HCT116 (cell line): ENCODE data around the gene LINC00237. TPM values are rescaled to one million over a fixed set of nuclear protein-coding genes. Genes with fewer than 3 reads are reported as not detected.

Experiments
- ATAC-seq: fragments of 200-7000 bp; cut with Tn5 transposase; 2 replicates; pipeline ENCODE4 v1.9.1; 2020; ENCODE audit warnings: mild to moderate bottlenecking, moderate library complexity
- BruUV-seq: library from RNA; stranded (reverse); fragments of 400-500 nt; replicated peaks from 2 replicates; lab custom pipeline; 2021; lab: Mats Ljungman, UMichigan
- CTCF ChIA-PET: fragments of 300-600 bp; sonication (Branson Sonifier 250); formaldehyde crosslinking; loops from one replicate; lab custom pipeline; 2021; ENCODE audit warnings: antibody characterized with exemption; lab: Charles Lee
- POLR2A ChIA-PET: fragments of 300-600, 350-600 bp; sonication (Branson Sonifier 250); formaldehyde crosslinking; loops from one replicate; lab custom pipeline; 2021; ENCODE audit warnings: antibody characterized with exemption; lab: Charles Lee
- RAD21 ChIA-PET, 2 experiments: fragments of 300-600 bp; sonication (Branson Sonifier 250); formaldehyde crosslinking; loops; one replicate each; lab custom pipeline; 2023; ENCODE audit warnings: low total read pairs in 2 of 2; ENCODE audit not compliant: uncharacterized antibody in 2 of 2, unreplicated experiment in 2 of 2, low non-redundant PET in 1 of 2; lab: Charles Lee
- DNase-seq: peaks from one replicate; pipeline ENCODE4 v3.0.0-alpha.2; 2010; ENCODE audit warnings: low read depth, low spot score
- H2AFZ ChIP-seq: fragments of 200-600 bp; shearing (Covaris generic), sonication (generic); 2 replicates; pipeline ENCODE4 v1.6.1; 2017; ENCODE audit warnings: low read depth, mixed run types, mixed read lengths, antibody characterized with exemption, low read length; ENCODE audit not compliant: poor library complexity, severe bottlenecking
- H3K27ac ChIP-seq: 2 replicates; pipeline ENCODE4 v1.5.1; 2012; ENCODE audit warnings: low read depth, low read length
- H3K27me3 ChIP-seq: fragments of 200-600 bp; sonication (generic); 2 replicates; pipeline ENCODE4 v1.6.1; 2016; ENCODE audit warnings: mixed run types, low read length, mixed read lengths; ENCODE audit not compliant: insufficient read depth
- H3K36me3 ChIP-seq, 2 experiments: fragments of 200-500 bp in 1 of 2; fragments of 200-600 bp in 1 of 2; sonication (Bioruptor generic) in 1 of 2; sonication (generic) in 1 of 2; 2 replicates each; pipeline versions ENCODE4 v1.5.1 to v1.6.1; 2014 to 2016; ENCODE audit warnings: low read length in 2 of 2, inconsistent platforms in 1 of 2, mixed read lengths in 1 of 2, mixed run types in 1 of 2; ENCODE audit not compliant: insufficient read depth in 2 of 2, control insufficient read depth in 1 of 2
- H3K4me1 ChIP-seq, 2 experiments: fragments of 200-600 bp in 1 of 2; sonication (generic) in 1 of 2; 2 replicates each; pipeline versions ENCODE4 v1.5.1 to v1.6.1; 2012 to 2017; ENCODE audit warnings: low read length in 2 of 2, inconsistent platforms in 1 of 2, mild to moderate bottlenecking in 1 of 2, mixed read lengths in 1 of 2, mixed run types in 1 of 2, moderate library complexity in 1 of 2; ENCODE audit not compliant: insufficient read depth in 2 of 2, control insufficient read depth in 1 of 2
- H3K4me2 ChIP-seq: fragments of 200-600 bp; sonication (generic); 2 replicates; pipeline ENCODE4 v1.6.1; 2017; ENCODE audit warnings: mixed run types, low read length, mixed read lengths
- H3K4me3 ChIP-seq, 2 experiments: fragments of 200-600 bp in 1 of 2; sonication (generic) in 1 of 2; replicated peaks in 1 of 2; 2 replicates each; pipeline ENCODE4 v1.5.1; 2011 to 2016; ENCODE audit warnings: low read length in 2 of 2, control low read depth in 1 of 2, low read depth in 1 of 2, mild to moderate bottlenecking in 1 of 2, mixed read lengths in 1 of 2, mixed run types in 1 of 2
- H3K79me2 ChIP-seq: fragments of 200-600 bp; sonication (generic); 2 replicates; pipeline ENCODE4 v1.6.1; 2017; ENCODE audit warnings: mild to moderate bottlenecking, mixed run types, low read length, moderate library complexity, mixed read lengths; ENCODE audit not compliant: insufficient read depth
- H3K9ac ChIP-seq: fragments of 200-600 bp; sonication (generic); 2 replicates; pipeline ENCODE4 v1.6.1; 2016; ENCODE audit warnings: low read length, mixed read lengths
- H3K9me2 ChIP-seq: fragments of 200-600 bp; sonication (generic), shearing (Covaris generic); 2 replicates; pipeline ENCODE4 v1.6.1; 2017; ENCODE audit warnings: mixed run types, mild to moderate bottlenecking, moderate library complexity; ENCODE audit not compliant: insufficient read depth
- H3K9me3 ChIP-seq, 2 experiments: fragments of 200-500 bp in 1 of 2; fragments of 200-600 bp in 1 of 2; sonication (Bioruptor generic) in 1 of 2; sonication (generic) in 1 of 2; 2 replicates each; pipeline ENCODE4 v1.6.1; 2014 to 2017; ENCODE audit warnings: low read length in 2 of 2, mixed read lengths in 2 of 2, inconsistent platforms in 1 of 2, low read depth in 1 of 2, mild to moderate bottlenecking in 1 of 2, mixed run types in 1 of 2, moderate library complexity in 1 of 2; ENCODE audit not compliant: control insufficient read depth in 1 of 2, insufficient read depth in 1 of 2
- H4K20me1 ChIP-seq: fragments of 200-600 bp; sonication (generic), shearing (Covaris generic); 2 replicates; pipeline ENCODE4 v1.6.1; 2017; ENCODE audit warnings: mixed run types, mild to moderate bottlenecking, moderate library complexity; ENCODE audit not compliant: insufficient read depth
- CBX3 ChIP-seq: IDR thresholded peaks from 2 replicates; pipeline ENCODE4 v1.6.1; 2012; ENCODE audit warnings: low read depth
- CTCF ChIP-seq, 3 experiments: fragments of 200-600 bp in 1 of 3; sonication (generic) in 1 of 3; IDR thresholded peaks in 2 of 3; conservative IDR thresholded peaks in 1 of 3; 2 replicates each; pipeline ENCODE4 v1.5.1; 2012 to 2017; ENCODE audit warnings: low read depth in 2 of 3, low read length in 2 of 3, antibody characterized with exemption in 1 of 3, borderline replicate concordance in 1 of 3, control low read depth in 1 of 3, mild to moderate bottlenecking in 1 of 3, mixed read lengths in 1 of 3, mixed run types in 1 of 3, moderate library complexity in 1 of 3; ENCODE audit not compliant: insufficient read depth in 1 of 3
- EZH2phosphoT487 ChIP-seq: fragments of 200-600 bp; IDR thresholded peaks from 2 replicates; pipeline ENCODE4 v1.6.1; 2018; ENCODE audit warnings: antibody characterized with exemption, borderline replicate concordance
- FOSL1 ChIP-seq: IDR thresholded peaks from 2 replicates; pipeline ENCODE4 v1.6.1; 2012; ENCODE audit warnings: low read depth
- POLR2A ChIP-seq: IDR thresholded peaks from 2 replicates; pipeline ENCODE4 v1.7.0; 2011; ENCODE audit warnings: borderline replicate concordance; ENCODE audit not compliant: insufficient read depth, insufficient read length; ENCODE audit errors: extremely low read depth
- POLR2AphosphoS5 ChIP-seq: IDR thresholded peaks from 2 replicates; pipeline ENCODE4 v1.6.1; 2011; ENCODE audit warnings: mild to moderate bottlenecking, low read depth, low read length, moderate library complexity
- RAD21 ChIP-seq: IDR thresholded peaks from 2 replicates; pipeline ENCODE4 v1.6.1; 2012; ENCODE audit warnings: low read depth, mild to moderate bottlenecking
- SP1 ChIP-seq: IDR thresholded peaks from 2 replicates; pipeline ENCODE4 v1.6.1; 2012; ENCODE audit warnings: low read depth
- TCF7L2 ChIP-seq: IDR thresholded peaks from 2 replicates; pipeline ENCODE4 v1.7.0; 2011; ENCODE audit warnings: borderline replicate concordance, inconsistent platforms; ENCODE audit not compliant: insufficient read depth, insufficient read length; ENCODE audit errors: extremely low read depth
- YY1 ChIP-seq: IDR thresholded peaks from 2 replicates; pipeline ENCODE4 v1.6.1; 2011; ENCODE audit warnings: low read length, low read depth, moderate library complexity, mild to moderate bottlenecking; ENCODE audit not compliant: insufficient replicate concordance; ENCODE audit errors: extremely low read depth
- ZFX ChIP-seq: fragments of 450-650 bp; IDR thresholded peaks from 2 replicates; pipeline ENCODE4 v1.6.1; 2017
- ZNF274 ChIP-seq: fragments of 200-500 bp; sonication (Bioruptor generic); IDR thresholded peaks from 2 replicates; pipeline ENCODE4 v1.6.1; 2014; ENCODE audit warnings: mild to moderate bottlenecking, low read depth, low read length, inconsistent platforms
- intact Hi-C: fragments of 100-400 bp; cut with micrococcal nuclease; formaldehyde crosslinking; loops from 2 replicates; pipeline ENCODE4 v1.10.0; 2022
- total RNA-seq: library from RNA; stranded (reverse); gene quantifications from one replicate; pipeline ENCODE4 v1.2.1, GENCODE V29; 2021; ENCODE audit not compliant: unreplicated experiment
- TF ChIP-seq, protein P1 (sequence below): IDR thresholded peaks from 2 replicates; pipeline ENCODE4 v1.6.1; 2012
- TF ChIP-seq, protein P2 (sequence below): IDR thresholded peaks from 2 replicates; pipeline ENCODE4 v1.6.1; 2012; ENCODE audit warnings: low read depth
- TF ChIP-seq, protein P3 (sequence below): IDR thresholded peaks from 2 replicates; pipeline ENCODE4 v1.6.1; 2011; ENCODE audit warnings: mild to moderate bottlenecking, low read length, moderate library complexity; ENCODE audit not compliant: insufficient replicate concordance; ENCODE audit errors: extremely low read depth

LINC00237 gene
- total RNA-seq, 1 experiment from 2014 or later: not detected

GRCh38 chr20:21100578-21101452 lies 5.3 kb downstream of the LINC00237 start:
- TF ChIP-seq, protein P1, sequence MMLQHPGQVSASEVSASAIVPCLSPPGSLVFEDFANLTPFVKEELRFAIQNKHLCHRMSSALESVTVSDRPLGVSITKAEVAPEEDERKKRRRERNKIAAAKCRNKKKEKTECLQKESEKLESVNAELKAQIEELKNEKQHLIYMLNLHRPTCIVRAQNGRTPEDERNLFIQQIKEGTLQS: no peak
- TF ChIP-seq, protein P2, sequence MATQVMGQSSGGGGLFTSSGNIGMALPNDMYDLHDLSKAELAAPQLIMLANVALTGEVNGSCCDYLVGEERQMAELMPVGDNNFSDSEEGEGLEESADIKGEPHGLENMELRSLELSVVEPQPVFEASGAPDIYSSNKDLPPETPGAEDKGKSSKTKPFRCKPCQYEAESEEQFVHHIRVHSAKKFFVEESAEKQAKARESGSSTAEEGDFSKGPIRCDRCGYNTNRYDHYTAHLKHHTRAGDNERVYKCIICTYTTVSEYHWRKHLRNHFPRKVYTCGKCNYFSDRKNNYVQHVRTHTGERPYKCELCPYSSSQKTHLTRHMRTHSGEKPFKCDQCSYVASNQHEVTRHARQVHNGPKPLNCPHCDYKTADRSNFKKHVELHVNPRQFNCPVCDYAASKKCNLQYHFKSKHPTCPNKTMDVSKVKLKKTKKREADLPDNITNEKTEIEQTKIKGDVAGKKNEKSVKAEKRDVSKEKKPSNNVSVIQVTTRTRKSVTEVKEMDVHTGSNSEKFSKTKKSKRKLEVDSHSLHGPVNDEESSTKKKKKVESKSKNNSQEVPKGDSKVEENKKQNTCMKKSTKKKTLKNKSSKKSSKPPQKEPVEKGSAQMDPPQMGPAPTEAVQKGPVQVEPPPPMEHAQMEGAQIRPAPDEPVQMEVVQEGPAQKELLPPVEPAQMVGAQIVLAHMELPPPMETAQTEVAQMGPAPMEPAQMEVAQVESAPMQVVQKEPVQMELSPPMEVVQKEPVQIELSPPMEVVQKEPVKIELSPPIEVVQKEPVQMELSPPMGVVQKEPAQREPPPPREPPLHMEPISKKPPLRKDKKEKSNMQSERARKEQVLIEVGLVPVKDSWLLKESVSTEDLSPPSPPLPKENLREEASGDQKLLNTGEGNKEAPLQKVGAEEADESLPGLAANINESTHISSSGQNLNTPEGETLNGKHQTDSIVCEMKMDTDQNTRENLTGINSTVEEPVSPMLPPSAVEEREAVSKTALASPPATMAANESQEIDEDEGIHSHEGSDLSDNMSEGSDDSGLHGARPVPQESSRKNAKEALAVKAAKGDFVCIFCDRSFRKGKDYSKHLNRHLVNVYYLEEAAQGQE: no peak
- TF ChIP-seq POLR2AphosphoS5: no peak
- TF ChIP-seq SP1: no peak
- TF ChIP-seq, protein P3, sequence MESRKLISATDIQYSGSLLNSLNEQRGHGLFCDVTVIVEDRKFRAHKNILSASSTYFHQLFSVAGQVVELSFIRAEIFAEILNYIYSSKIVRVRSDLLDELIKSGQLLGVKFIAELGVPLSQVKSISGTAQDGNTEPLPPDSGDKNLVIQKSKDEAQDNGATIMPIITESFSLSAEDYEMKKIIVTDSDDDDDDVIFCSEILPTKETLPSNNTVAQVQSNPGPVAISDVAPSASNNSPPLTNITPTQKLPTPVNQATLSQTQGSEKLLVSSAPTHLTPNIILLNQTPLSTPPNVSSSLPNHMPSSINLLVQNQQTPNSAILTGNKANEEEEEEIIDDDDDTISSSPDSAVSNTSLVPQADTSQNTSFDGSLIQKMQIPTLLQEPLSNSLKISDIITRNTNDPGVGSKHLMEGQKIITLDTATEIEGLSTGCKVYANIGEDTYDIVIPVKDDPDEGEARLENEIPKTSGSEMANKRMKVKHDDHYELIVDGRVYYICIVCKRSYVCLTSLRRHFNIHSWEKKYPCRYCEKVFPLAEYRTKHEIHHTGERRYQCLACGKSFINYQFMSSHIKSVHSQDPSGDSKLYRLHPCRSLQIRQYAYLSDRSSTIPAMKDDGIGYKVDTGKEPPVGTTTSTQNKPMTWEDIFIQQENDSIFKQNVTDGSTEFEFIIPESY: no peak
- no peak for TF ChIP-seq ZNF274
- no peak for TF ChIP-seq CTCF (IDR thresholded peaks at IDR 0.05 in 2 of 3, conservative IDR thresholded peaks at IDR 0.05 in 1 of 3; ENCODE audit: borderline replicate concordance in 1 of 3, insufficient read depth in 1 of 3, low read depth in 2 of 3, low read length in 2 of 3)
- no peak for TF ChIP-seq CBX3
- TF ChIP-seq ZFX: no peak
- no peak for TF ChIP-seq YY1
- TF ChIP-seq FOSL1: no peak
- no peak for TF ChIP-seq TCF7L2
- no peak for TF ChIP-seq RAD21
- TF ChIP-seq EZH2phosphoT487: no peak
- TF ChIP-seq POLR2A: no peak
- Histone ChIP-seq H3K4me2 (no peak overlapping the region), H3K36me3 (no peaks in the 10 kb centered on the region), H2AFZ (no peak overlapping the region), H3K79me2 (no peaks in the 10 kb centered on the region), H3K9ac (no peak overlapping the region), H3K9me3 (no peaks in the 10 kb centered on the region), H3K27ac (no peak overlapping the region), H3K4me1 (peaks cover 0 to 7% of the 10 kb centered on the region in 2 experiments; a peak in 2 of 4 replicates), H3K4me3 (no peak overlapping the region), H3K27me3 (no peaks in the 10 kb centered on the region), H4K20me1 (no peaks in the 10 kb centered on the region), H3K9me2 (no peaks in the 10 kb centered on the region)
- no peak for ATAC-seq
- RAD21 ChIA-PET: no interaction called here
- no peak for DNase-seq
- POLR2A ChIA-PET: no interaction called here
- CTCF ChIA-PET: no interaction called here
- BruUV-seq: no TSS peak
- intact Hi-C loops: no loop called here
